HG02852 (cell line): ENCODE measurements around the gene IFI16.

Experiments used
- ATAC-seq: cut with Tn5 transposase; IDR thresholded peaks from one replicate; pipeline ENCODE4 v1.9.1; 2021; ENCODE audit warnings: mild to moderate bottlenecking, moderate library complexity; ENCODE audit not compliant: unreplicated experiment

IFI16 gene

GRCh38 chr1:159056069-159056698, 46.5 kb downstream of the IFI16 start:
- no peak for ATAC-seq

- ATAC-seq: no peak
Measured at GRCh38 chr1:159058751-159059150, 49.0 kb downstream of the IFI16 start.

- no peak for ATAC-seq
Measured at GRCh38 chr1:159065106-159065505, 55.4 kb downstream of the IFI16 start.

- ATAC-seq: no peak
Measured at GRCh38 chr1:159066108-159066507, 56.4 kb downstream of the IFI16 start.

DNA sequence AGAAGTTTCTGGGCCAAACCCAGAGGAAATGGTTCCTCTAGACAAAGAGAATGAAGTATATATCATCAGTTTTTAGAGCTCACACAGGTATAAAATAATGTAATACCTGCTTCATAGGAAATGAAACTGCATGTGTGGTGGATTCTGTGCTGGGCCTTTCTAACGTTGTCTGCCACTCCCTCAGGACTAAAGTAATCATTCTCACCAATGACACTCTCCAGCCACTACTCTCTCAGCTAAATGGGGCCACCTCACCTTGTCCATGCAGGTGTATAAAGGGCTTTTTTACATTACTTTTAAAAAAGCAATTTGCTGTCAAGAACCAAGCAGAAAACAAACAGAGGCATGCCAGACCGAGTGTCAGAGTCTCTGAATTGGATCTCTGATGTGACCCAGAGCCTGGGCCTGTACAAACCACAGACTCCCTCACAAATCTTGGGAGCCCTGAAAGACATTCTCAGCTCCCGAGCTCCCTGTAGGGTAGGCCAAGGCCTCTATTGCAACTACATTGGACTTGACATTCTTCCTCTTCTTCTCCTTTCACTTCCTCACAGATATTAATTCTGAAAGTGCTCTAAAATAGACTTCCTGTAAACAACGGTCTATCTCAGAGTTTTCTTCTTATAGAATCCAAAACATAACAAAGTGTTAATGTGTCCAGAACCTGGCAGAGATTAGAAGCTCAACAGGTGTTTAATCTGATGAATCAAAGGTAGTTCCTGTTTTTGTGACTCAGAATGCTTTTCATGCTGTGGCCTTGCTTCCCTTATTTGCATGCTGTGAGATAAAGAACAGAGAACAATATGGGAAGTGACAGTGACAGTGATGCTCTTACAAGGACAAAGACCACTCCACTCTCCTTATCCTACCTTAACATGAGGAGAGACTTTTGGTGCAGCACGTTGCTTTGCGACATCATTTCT, 58.3 kb downstream of the IFI16 start:
- ATAC-seq: peak; percentile 82

DNA sequence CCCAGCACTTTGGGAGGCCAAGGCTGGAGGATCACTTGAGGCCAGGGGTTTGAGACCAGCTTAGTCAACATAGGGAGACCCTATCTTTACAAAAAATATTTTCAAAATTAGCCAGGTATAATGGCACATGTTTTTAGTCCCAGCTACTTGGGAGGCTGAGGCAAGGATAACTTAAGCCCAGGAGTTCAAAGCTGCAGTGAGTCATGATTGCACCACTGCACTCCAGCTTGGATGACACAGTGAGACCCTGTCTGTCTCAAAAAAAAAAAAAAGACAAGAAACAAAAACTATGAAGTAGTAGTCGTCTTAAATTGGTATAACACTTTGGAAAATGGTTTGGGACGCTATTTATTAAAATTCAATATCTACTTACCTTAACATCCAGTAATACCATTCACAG, 59.2 kb downstream of the IFI16 start:
- ATAC-seq: no peak

- no peak for ATAC-seq
Measured at GRCh38 chr1:159071970-159072582, 62.4 kb downstream of the IFI16 start.

GRCh38 chr1:159076438-159077119, 66.9 kb downstream of the IFI16 start, which contains the start of gene AIM2:
TSS of gene AIM2 (minus strand) at chr1:159076766. CDS start at chr1:159073499, 3,267 bp downstream.
- peak; percentile 78 for ATAC-seq

- peak; percentile 70 for ATAC-seq
Measured at GRCh38 chr1:159077120-159077961, 67.6 kb downstream of the IFI16 start.

DNA sequence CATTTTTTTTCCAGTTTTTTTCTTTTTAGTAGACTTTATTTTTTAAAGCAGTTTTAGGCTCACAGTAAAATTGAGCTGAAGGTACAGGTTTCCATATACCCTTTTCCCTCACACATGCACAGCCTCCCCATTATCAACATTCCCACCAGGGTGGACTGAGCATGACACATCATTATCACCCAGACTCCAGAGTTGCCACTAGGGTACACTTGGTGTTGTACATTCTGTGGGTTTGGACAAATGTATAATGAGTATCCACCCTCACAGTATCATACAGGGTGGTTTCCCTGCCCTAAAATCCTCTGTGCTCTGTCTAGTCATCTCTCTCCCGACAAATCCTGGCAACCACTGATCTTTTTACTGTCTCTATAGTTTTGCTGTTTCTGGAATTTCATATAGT, 69.8 kb downstream of the IFI16 start:
- no peak for ATAC-seq

- ATAC-seq: no peak
Measured at GRCh38 chr1:159081626-159082025, 71.9 kb downstream of the IFI16 start.

DNA sequence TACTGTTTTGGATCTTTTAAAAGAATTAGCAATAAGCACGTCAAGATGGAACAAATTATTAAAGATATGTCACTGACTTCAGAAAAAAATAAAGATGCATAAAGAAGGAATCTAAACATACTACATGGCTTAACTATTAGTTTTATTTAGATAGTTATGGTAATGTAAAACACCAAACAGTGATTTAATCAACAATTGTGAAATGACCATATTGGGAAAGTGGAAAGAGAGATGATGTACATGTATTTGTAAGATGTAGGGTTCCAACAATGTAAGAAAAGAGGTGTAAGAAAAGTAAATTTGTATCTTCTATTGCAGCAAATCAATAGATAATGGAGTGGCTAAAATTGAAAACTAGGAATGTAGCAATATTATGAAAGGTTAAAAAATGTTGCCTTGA, 73.3 kb downstream of the IFI16 start:
- no peak for ATAC-seq

DNA sequence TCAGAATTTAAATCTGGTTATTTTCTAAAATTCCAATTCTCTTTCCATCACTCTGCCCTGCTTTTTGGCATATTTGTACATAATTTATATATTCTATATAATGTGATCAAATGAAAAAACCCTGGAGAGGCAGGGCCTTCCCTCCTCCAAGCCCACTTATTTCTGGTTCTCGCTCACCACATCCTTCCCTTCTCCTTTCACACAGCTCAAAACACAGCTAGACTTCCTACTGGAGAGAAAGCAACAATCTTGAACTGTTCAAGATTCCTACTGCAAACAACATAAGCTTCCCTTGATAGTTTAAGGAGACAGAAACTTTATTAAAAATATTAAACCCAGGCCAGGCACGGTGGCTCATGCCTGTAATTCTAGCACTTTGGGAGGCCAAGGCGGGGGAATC, 74.4 kb downstream of the IFI16 start:
- no peak for ATAC-seq

- ATAC-seq: no peak
Measured at GRCh38 chr1:159084867-159085266, 75.2 kb downstream of the IFI16 start.

GRCh38 chr1:159088050-159088449, 78.3 kb downstream of the IFI16 start:
- no peak for ATAC-seq

GRCh38 chr1:159088546-159089183, 79.0 kb downstream of the IFI16 start:
- no peak for ATAC-seq

DNA sequence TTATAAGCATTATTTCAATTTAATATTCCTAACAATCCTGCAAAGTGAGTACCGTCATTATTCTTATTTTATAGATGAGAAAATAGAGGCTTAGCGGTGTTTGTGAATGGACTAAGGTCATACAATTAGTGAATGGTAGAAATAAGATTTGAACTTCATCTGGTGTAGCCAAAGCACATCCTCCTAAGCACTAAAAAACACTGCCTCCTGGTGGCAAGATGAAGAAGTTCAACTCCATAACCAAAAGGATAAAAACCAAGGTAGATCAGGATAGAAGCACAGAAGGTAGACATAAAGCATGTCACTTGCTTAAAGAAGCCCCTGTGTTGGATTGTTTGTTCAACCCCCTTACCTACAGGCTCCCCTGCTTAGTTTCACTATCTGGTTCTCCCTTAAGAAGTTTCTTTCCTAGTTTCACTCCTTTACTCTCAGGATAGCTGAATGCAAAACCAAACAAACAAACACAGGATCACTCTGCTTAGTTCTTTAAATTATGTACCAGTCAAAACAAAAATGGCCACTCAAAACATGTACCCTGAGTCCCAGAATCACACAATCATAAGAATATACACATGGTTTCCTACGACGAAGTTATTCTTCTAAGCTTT, 79.6 kb downstream of the IFI16 start:
- ATAC-seq: no peak

GRCh38 chr1:159090286-159091179, 80.8 kb downstream of the IFI16 start:
- ATAC-seq: no peak
